Sigmoid colon (tissue), 4 donors: ENCODE data around the gene CERS3.

Experiments
- CTCF ChIP-seq, 4 experiments: fragments of 450-650 bp in 3 of 4; fragments of 200-600 bp in 1 of 4; IDR thresholded peaks; one replicate each; pipeline ENCODE4 v1.5.1; 2016 to 2019; ENCODE audit warnings: antibody characterized with exemption in 4 of 4, mild to moderate bottlenecking in 3 of 4, moderate library complexity in 2 of 4
- POLR2A ChIP-seq, 2 donors: fragments of 450-650 bp; IDR thresholded peaks; one replicate each; pipeline ENCODE4 v1.6.1; 2016; ENCODE audit warnings: antibody characterized with exemption in 2 of 2, mild to moderate bottlenecking in 2 of 2, moderate library complexity in 2 of 2
- POLR2AphosphoS5 ChIP-seq, 4 donors: sonication (generic); formaldehyde crosslinking; IDR thresholded peaks; one replicate each; pipeline ENCODE4 v1.6.1; 2017; ENCODE audit warnings: antibody characterized with exemption in 4 of 4

- peak; percentile 30 to 58 (median 42) for TF ChIP-seq CTCF (IDR thresholded peaks at IDR 0.05)
- TF ChIP-seq POLR2A (IDR thresholded peaks at IDR 0.05), result no peak
- TF ChIP-seq POLR2AphosphoS5 (IDR thresholded peaks at IDR 0.05), result no peak
These were observed 43.7 kb upstream of the CERS3 start for GRCh38 chr15:100572362-100572983.
